ENCODE data around the gene CCL5.

Gene CCL5

DNA sequence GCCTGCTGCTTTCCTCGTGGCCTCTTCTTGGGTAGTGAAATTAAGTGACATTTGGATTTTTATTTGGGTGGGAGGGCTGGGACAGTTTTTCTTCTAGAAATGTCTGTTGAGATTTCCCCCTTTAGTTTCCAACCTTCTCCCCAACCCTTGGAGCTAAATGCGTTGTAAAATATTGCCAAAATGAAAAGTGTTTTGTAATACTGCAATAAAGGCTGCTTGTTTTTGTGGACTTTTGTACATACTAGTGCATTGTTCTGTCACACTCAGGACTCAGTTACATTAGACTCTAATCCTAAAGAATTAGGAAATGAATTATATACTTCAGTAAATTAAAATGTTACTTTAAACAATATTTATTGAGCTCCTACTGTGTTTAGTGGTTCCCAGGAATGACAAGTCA is 33.2 kb downstream of the CCL5 start:
- H3K27me3 ChIP-seq (ENCODE audit: insufficient read depth, poor library complexity, severe bottlenecking): no peaks in the 10 kb centered on the region
- TF ChIP-seq, protein P1, sequence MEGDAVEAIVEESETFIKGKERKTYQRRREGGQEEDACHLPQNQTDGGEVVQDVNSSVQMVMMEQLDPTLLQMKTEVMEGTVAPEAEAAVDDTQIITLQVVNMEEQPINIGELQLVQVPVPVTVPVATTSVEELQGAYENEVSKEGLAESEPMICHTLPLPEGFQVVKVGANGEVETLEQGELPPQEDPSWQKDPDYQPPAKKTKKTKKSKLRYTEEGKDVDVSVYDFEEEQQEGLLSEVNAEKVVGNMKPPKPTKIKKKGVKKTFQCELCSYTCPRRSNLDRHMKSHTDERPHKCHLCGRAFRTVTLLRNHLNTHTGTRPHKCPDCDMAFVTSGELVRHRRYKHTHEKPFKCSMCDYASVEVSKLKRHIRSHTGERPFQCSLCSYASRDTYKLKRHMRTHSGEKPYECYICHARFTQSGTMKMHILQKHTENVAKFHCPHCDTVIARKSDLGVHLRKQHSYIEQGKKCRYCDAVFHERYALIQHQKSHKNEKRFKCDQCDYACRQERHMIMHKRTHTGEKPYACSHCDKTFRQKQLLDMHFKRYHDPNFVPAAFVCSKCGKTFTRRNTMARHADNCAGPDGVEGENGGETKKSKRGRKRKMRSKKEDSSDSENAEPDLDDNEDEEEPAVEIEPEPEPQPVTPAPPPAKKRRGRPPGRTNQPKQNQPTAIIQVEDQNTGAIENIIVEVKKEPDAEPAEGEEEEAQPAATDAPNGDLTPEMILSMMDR (IDR thresholded peaks at IDR 0.05; ENCODE audit: insufficient read depth, low read length): no peak
- TF ChIP-seq REST (IDR thresholded peaks at IDR 0.05; ENCODE audit: insufficient replicate concordance, low read depth): no peak
- H3K27ac ChIP-seq (replicated peaks): no peak overlapping the region
- H3K4me3 ChIP-seq (replicated peaks; ENCODE audit: insufficient read depth, low read length): no peak overlapping the region
- DNase-seq (ENCODE audit: low read depth in 1 of 2, low spot score in 1 of 2): no peak

DNA sequence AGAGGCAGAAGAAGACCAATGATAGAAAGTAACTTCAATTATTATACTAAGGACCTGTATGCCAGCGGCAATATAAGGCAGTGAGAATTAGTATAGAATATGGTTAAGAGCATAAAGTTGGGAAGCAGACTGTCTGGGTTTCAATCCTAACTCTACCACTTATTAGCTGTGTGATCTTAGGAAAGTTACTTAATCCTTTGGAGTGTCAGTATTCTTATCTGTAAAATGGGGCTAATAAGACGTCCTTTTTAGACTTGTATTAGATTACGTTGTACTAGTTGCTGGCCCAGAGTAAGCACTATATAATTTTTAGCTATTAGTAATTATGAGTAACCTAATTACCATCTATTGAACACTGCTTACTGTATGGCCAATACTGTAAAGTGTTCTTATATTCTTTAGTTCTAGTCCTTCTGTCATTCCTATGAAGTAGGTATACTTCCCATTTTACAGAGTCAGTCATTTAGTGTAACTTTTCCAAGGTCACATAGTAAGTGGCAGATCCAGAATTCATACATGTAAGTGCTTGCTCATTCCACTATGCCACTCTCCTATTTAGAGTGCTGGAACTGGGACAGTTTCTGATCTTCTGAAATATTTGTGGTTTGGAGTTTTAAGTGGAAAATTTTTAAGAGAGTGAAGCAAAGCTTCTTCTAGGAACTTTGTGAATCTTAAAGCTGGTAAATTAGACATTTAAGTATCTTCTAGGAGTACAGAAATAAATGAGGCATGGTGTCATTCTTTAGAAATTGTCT is 33.9 kb downstream of the CCL5 start:
- Histone ChIP-seq H3K4me3 (replicated peaks; ENCODE audit: insufficient read depth, low read length) (no peak overlapping the region), H3K27ac (replicated peaks) (no peak overlapping the region), H3K27me3 (ENCODE audit: insufficient read depth, poor library complexity, severe bottlenecking) (no peaks in the 10 kb centered on the region)
- no peak for DNase-seq (ENCODE audit: low read depth in 1 of 2, low spot score in 1 of 2)
- no peak for TF ChIP-seq GABPA (IDR thresholded peaks at IDR 0.05; ENCODE audit: low read depth)
- TF ChIP-seq SPI1 (IDR thresholded peaks at IDR 0.05; ENCODE audit: borderline replicate concordance, low read depth): no peak

DNA sequence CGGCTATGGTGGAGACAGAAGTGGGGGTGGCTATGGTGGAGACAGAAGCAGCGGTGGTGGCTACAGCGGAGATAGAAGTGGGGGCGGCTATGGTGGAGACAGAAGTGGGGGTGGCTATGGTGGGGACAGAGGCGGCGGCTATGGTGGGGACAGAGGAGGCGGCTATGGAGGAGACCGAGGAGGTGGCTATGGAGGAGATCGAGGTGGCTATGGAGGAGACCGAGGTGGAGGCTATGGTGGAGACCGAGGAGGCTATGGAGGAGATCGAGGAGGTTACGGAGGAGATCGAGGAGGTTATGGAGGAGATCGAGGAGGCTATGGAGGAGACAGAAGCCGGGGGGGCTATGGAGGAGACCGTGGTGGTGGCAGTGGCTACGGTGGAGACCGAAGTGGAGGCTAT is 35.6 kb downstream of the CCL5 start:
- TF ChIP-seq SPI1 (IDR thresholded peaks at IDR 0.05; ENCODE audit: borderline replicate concordance, low read depth): no peak
- no peak for TF ChIP-seq GABPA (IDR thresholded peaks at IDR 0.05; ENCODE audit: low read depth)
- no peak overlapping the region for H3K4me3 ChIP-seq (replicated peaks; ENCODE audit: insufficient read depth, low read length)
- DNase-seq (ENCODE audit: low read depth in 1 of 2, low spot score in 1 of 2): no peak
- H3K27me3 ChIP-seq (ENCODE audit: insufficient read depth, poor library complexity, severe bottlenecking): no peaks in the 10 kb centered on the region
- H3K27ac ChIP-seq (replicated peaks): no peak overlapping the region

DNA sequence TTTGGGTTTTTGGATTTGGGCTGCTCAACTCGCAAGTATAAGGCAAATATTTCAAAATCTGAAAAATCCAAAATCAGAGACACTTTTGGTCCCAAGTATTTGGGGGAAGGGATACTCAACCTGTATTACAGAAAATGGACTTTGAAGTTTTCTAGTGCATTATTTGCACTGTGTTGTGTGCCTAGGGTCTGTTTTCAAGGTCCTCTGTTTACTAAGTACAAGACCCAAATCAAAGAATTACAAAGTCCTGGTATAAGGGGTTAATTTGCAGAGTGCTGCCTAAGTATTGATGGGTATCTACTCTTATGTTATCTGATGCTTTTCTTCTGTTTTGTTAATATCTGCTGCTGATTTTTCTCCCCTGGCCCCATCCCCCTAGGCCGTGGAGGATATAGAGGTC is 36.5 kb downstream of the CCL5 start:
- H3K27ac ChIP-seq (replicated peaks): no peak overlapping the region
- H3K4me3 ChIP-seq (replicated peaks; ENCODE audit: insufficient read depth, low read length): no peak overlapping the region
- TF ChIP-seq, protein P1 (IDR thresholded peaks at IDR 0.05; ENCODE audit: insufficient read depth, low read length): no peak
- no peak for TF ChIP-seq SPI1 (IDR thresholded peaks at IDR 0.05; ENCODE audit: borderline replicate concordance, low read depth)
- TF ChIP-seq GABPA (IDR thresholded peaks at IDR 0.05; ENCODE audit: low read depth): no peak
- no peak for TF ChIP-seq REST (IDR thresholded peaks at IDR 0.05; ENCODE audit: insufficient replicate concordance, low read depth)
- TF ChIP-seq POLR2AphosphoS5 (IDR thresholded peaks at IDR 0.05; ENCODE audit: low read depth): no peak
- no peak for DNase-seq (ENCODE audit: low read depth in 1 of 2, low spot score in 1 of 2)
- no peaks in the 10 kb centered on the region for H3K27me3 ChIP-seq (ENCODE audit: insufficient read depth, poor library complexity, severe bottlenecking)

DNA sequence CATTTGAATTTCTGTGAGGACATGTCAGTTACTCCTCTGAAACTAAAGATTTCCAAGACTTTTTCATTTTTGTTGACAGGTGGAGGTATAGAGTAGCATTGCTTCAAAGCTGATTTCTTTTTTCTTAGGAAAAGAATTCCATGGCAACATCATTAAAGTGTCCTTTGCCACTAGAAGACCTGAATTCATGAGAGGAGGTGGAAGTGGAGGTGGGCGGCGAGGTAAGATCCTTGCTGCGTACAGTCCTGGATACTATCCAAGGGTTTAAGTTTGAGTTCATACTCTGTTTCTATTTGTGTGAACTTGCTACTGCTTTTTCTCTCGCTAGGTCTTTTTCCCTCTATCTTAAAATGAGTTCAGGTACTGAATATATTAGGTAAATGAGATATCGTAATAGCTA is 37.9 kb downstream of the CCL5 start:
- no peak overlapping the region for H3K27ac ChIP-seq (replicated peaks)
- no peak for TF ChIP-seq REST (IDR thresholded peaks at IDR 0.05; ENCODE audit: insufficient replicate concordance, low read depth)
- no peak for TF ChIP-seq POLR2AphosphoS5 (IDR thresholded peaks at IDR 0.05; ENCODE audit: low read depth)
- TF ChIP-seq, protein P1 (IDR thresholded peaks at IDR 0.05; ENCODE audit: insufficient read depth, low read length): no peak
- no peak for TF ChIP-seq SPI1 (IDR thresholded peaks at IDR 0.05; ENCODE audit: borderline replicate concordance, low read depth)
- no peak for TF ChIP-seq GABPA (IDR thresholded peaks at IDR 0.05; ENCODE audit: low read depth)
- DNase-seq (ENCODE audit: low read depth in 1 of 2, low spot score in 1 of 2): no peak
- H3K27me3 ChIP-seq (ENCODE audit: insufficient read depth, poor library complexity, severe bottlenecking): no peaks in the 10 kb centered on the region
- H3K4me3 ChIP-seq (replicated peaks; ENCODE audit: insufficient read depth, low read length): no peak overlapping the region
